ENCODE results near the gene STAMBP.

The STAMBP gene

DNA sequence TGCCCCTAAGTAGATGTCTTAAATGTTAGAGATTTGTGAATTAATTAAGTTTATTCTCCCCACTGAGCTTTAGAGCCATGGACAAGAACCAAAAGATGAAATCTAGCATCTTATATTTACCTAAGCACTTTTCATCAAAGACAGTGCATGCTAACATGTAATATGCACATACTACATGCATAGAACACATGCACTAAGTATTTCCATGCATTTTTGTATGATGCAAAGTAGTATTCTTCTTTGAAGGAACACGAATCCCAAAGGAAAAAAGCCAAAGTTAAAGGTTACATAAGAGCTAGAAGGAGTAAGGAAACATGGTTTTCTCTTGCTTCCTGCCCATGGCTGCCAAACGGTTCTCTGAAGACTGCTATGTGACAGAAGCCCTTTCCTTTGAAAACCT is 15.3 kb downstream of the STAMBP start:
- TF ChIP-seq CTCF (IDR thresholded peaks at IDR 0.05; ENCODE audit: insufficient read depth, low read depth, low read length, missing control alignments), result no peak
- DNase-seq (ENCODE audit: low read depth), result no peak
- no peak overlapping the region for H3K4me3 ChIP-seq (ENCODE audit: low read length)

- H3K4me3 ChIP-seq (ENCODE audit: low read length), result no peak overlapping the region
- no peak for DNase-seq (ENCODE audit: low read depth)
- no peak for TF ChIP-seq CTCF (IDR thresholded peaks at IDR 0.05; ENCODE audit: insufficient read depth, low read depth, low read length, missing control alignments)
Observed at GRCh38 chr2:73850009-73850408, 21.2 kb downstream of the STAMBP start.

GRCh38 chr2:73851274-73851673 is 22.5 kb downstream of the STAMBP start:
- peak; percentile 58 for DNase-seq (ENCODE audit: low read depth)
- H3K4me3 ChIP-seq (ENCODE audit: low read length), result no peak overlapping the region
- TF ChIP-seq CTCF (IDR thresholded peaks at IDR 0.05; ENCODE audit: insufficient read depth, low read depth, low read length, missing control alignments), result peak; percentile 61

DNA sequence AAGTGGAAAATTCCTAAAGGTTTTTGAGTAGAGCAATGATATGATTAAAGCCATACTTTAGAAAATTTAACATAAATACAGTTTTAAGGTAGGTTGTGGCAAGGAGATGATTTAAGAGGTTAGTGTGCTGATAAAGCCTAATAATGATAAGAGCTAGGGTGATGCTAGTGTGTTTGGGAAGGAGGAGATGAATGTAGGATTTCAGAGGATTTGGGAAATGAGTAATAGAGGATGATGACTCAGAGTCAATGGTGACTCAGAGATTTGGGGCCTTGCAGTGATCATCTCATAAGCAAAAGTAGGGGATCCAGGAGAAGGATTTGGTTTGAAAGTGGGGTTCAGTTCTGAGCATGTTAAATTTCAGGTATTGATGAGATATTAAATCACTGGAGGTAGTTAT is 23.3 kb downstream of the STAMBP start:
- no peak for TF ChIP-seq CTCF (IDR thresholded peaks at IDR 0.05; ENCODE audit: insufficient read depth, low read depth, low read length, missing control alignments)
- no peak overlapping the region for H3K4me3 ChIP-seq (ENCODE audit: low read length)
- peak; percentile 83 for DNase-seq (ENCODE audit: low read depth)

DNA sequence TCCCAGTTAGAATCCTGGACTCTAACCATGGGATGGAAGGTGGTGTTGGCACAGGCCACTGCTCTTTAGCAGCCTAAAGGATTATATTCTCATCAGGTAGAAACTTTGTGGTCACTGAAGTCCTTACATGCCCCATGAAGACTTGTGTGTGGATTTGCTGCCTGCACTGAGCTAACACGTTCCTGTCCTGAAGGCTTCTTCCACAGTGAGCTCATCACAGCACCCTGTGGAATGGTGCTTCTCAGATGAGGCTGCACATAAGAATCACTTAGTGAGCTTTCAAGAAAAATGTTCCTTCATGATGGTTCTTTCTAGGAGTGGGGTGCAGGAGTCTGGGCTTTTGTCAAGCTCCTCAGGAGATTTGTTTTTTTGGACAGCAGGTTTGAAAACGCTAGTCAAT is 26.8 kb downstream of the STAMBP start:
- no peak for TF ChIP-seq CTCF (IDR thresholded peaks at IDR 0.05; ENCODE audit: insufficient read depth, low read depth, low read length, missing control alignments)
- no peak overlapping the region for H3K4me3 ChIP-seq (ENCODE audit: low read length)
- DNase-seq (ENCODE audit: low read depth), result no peak

DNA sequence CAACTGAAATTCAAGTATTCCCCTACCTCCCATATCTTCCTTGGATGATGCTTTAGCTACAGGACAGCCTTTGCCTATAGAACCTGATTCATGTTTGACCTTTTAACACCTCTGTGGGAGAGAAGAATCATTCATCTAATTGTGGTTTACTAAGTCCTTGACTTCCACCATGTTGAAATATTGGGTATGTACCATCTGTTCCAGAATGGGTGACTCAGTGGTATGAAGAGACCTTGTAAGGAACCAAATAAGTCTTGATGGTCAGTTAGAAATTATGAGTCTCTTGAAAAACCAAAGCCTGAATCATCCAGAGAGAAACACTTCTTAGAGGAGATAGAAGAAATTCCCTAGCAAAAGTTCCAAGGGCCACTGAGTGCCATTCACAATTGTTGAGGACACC is 27.5 kb downstream of the STAMBP start:
- H3K4me3 ChIP-seq (ENCODE audit: low read length), result no peak overlapping the region
- peak; percentile 35 for DNase-seq (ENCODE audit: low read depth)
- no peak for TF ChIP-seq CTCF (IDR thresholded peaks at IDR 0.05; ENCODE audit: insufficient read depth, low read depth, low read length, missing control alignments)

- no peak for TF ChIP-seq CTCF (IDR thresholded peaks at IDR 0.05; ENCODE audit: insufficient read depth, low read depth, low read length, missing control alignments)
- peak; percentile 88 for DNase-seq (ENCODE audit: low read depth)
- no peak overlapping the region for H3K4me3 ChIP-seq (ENCODE audit: low read length)
Observed at GRCh38 chr2:73859721-73860586, 31.2 kb downstream of the STAMBP start.
